Suppressor macrophage (primary cell): ENCODE results near the gene TCF4.

Experiments
- DNase-seq, 4 experiments: peaks; one replicate each; pipeline ENCODE4 v3.0.0-alpha.2; 2020 to 2022

Gene TCF4

DNA sequence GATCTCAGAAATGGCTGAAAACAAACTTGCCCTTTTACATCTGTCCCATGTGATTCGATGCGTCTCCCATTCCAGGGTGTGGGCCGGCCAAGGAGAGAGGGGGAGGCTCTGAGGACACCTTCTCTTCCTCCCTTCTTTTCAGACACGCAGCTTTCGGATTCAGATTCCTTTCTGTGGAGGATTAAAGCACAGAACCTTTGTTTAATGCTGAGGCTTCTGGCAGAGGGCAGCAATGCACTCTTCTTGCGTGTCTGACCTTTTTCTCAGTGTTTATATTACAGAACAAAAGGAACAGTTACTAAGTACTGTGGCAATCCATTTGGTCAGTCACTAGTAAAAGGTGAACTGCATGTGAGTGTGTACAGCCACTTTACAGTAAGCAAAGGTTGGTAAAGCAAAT, 359.8 kb downstream of the TCF4 start:
- no peak for DNase-seq

DNA sequence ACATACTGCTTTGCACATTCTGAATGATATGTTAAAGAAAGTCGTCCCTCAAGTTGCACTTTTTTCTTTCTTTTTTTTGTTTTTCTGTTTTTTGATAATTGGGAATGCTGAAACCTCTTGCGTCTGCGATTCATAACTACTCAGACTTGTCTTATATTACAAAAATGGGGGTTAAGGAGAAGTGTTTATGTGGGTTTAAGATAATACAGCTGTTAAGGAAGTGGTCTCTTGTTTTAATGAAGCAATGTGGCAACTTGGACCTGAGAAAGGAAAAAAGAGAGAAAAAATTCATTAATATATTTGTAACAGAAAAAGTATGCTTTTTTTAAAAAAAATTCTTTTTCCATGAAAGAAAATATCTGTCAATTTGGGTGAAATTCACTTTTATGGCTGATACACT, 360.2 kb downstream of the TCF4 start:
- DNase-seq: no peak

DNA sequence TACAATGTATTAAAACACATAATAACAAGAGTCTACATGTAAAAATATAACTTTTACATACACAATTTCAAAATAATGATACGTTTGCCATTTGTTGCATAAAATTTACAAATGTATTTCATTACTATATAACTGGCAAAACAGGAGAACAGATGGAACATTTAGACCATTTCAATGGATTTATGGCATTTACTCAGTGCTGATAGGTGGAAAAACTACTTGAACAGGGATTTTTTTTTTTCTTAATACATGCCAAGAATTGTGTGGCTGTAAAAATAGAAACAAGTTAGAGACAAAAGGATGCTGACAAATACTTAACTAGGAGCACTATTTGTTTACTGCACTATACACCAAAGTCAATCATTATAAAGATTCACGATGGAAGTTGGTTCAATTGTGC, 361.9 kb downstream of the TCF4 start:
- DNase-seq: no peak

DNA sequence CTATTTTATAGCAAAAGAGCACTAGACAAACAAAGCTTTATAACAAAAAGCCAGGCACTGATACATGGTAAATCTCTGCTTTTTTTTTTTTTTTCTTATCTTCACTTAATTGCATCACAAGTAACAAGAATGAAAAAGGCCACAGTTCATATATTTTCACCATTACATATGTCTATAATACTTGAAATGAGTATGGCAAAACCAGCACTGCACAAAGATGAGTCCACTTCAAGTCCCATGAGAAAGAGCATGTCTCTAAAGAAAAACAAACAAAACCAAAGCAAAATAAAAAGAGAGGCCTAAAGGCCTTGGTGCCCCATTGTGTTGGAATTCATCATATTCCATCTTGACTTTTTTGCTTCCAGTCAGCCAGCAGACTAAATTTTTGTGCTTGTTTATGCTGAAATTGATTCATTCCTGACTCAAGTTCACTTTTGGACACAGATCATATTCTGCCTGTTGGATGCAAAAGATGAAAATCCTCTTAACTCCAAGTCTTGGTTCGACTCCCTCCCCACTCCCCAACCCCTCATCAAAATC, 363.8 kb downstream of the TCF4 start:
- no peak for DNase-seq

DNA sequence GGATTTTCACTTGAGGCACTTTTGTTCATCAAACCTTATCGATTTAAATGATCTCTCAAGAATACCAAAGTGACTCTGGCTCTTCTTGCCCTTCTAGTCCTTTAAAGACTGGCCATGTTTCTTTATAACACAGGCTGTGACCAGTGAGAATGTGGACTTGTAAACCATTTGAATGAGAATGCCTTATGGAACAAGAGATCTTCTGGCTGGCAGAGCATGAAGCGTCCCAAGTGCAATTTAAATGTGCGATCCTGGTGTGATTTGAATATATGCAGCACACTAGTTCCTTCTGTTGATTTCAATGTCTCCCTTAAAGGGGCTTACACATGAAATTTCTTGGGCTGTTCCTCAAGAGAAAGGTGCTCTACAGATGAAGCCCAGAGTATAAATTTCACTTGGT, 366.4 kb downstream of the TCF4 start:
- DNase-seq: no peak

DNA sequence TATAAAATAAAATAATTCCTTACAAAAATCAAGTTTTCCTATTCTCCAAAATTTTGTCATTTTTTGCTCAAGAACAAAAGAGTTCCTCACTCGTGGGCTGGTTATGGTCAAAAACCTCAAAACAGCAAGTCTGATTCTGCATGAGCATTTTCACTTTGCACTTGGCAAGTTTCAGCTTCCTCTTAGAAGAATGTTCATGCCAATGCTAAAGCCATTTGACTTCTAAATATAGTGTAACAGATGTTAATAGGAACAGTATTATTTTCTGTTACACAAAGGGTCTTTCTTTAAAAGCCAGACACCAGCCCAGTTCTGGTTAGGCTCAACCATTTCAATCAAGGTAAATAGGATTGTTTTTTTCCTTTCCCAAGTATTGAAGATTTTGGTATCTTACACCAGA, 367.5 kb downstream of the TCF4 start:
- DNase-seq: peak; percentile 11 to 61 (median 33)

DNA sequence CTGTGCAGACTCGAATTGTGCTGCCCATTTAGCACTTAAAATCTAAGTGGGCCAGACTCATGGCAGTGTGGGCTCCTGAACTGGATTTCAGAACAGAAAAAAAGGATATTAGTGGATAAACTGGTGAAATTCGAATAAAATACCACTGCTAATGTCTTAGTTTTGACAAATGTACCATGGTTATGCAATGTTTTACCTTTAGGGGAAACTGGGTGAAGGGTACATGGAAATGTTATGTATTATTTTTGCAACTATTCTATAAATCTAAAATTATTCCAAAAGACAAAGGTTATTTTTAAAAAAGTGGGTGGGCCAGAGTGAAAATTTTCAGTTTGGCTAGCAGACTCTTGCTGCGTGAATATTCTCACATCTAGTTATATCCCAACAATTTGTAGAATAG, 368.2 kb downstream of the TCF4 start:
- DNase-seq: no peak

DNA sequence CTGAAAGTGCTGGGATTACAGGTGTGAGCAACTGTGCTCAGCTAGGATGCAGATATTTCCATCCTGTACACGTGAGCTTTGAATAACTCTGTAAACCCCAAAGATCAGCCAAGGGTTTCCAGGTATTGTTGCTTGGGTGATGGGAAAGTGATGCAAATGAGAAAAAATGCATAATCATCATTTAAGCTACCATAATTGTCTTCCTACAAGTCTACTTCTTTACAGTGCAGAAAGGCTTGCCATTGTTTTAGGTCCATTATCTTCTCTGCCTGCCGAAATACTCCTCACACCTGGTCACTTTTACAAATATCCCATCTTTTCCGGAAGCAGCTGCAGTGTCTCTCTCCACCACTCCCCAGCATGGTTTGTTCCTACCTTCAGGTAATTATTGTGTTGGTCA, 368.9 kb downstream of the TCF4 start:
- DNase-seq: no peak

DNA sequence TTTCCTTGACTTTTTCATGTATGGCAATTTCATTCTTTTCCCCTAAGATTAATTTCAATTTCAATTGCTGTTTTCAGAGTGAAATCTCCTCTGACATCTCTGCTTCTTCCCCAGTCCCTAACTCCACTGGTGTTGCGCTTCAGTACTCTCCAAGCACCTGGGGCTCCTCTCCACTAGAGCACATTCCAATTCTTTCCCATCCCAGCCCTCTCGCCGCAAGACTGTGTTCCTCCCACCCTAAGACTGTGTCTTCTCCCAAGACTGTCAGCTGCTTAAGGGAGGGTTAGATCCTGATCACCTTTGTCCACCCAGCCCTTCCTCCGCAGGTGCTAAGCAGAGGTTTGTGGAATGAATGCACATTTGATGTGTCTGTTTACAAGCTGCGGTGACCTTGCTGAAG, 373.0 kb downstream of the TCF4 start:
- DNase-seq: no peak

DNA sequence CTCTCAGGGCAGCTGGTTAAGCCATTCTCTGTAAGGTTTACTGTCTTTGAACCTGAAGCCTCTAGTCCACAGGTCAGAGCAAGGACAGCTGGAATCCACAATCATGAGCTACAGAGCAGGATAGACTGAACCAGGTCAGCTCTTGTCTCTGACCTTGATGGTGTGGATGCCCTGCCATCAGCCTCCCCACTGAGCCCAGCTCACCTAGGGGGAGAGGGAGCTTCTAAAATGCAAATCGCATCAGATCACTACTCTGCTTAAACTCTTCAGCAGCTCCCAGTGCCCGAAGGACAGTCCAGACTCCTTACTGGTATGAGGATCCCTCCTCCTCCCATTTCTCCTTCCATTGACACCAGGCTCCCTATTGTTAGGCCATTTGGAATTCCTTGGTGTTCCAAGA, 373.5 kb downstream of the TCF4 start:
- DNase-seq: no peak

DNA sequence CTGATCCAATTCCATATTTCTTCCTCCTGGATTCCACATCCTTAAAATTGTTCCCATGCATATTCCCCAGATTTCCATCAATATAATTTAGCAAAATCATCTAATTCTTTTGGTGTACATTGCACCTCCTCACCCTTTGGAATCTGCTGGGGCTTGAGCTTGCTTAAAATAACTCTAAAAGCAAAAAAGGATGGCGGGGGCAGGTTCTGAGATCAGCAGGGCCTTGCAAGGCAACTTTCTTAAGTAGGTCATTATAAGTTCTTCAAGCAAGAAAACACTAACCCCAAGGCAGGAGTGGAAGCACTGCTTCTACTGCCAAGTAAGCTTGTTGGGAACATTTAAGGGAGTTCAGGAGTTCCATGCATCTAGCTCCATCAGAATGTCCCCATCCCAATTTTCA, 374.4 kb downstream of the TCF4 start:
- no peak for DNase-seq

DNA sequence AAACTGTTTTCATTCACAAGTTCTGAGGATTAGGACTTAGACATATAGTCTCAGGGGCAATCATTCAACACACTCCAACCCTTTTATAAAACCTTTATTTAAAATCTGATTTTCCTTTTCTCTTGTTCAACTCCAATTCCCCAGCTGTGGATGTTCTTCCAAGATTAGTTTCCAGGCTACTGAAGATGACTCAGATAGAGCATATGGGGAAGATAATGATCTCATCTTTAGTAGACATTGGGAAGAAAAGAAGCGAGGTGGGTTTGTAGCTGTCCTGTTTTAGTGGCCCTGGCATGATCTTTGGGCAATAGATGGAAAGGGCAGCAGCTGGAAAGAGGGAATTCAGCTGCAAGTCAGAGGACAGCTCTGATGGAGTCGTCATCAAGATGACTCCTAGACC, 381.1 kb downstream of the TCF4 start:
- DNase-seq: no peak

DNA sequence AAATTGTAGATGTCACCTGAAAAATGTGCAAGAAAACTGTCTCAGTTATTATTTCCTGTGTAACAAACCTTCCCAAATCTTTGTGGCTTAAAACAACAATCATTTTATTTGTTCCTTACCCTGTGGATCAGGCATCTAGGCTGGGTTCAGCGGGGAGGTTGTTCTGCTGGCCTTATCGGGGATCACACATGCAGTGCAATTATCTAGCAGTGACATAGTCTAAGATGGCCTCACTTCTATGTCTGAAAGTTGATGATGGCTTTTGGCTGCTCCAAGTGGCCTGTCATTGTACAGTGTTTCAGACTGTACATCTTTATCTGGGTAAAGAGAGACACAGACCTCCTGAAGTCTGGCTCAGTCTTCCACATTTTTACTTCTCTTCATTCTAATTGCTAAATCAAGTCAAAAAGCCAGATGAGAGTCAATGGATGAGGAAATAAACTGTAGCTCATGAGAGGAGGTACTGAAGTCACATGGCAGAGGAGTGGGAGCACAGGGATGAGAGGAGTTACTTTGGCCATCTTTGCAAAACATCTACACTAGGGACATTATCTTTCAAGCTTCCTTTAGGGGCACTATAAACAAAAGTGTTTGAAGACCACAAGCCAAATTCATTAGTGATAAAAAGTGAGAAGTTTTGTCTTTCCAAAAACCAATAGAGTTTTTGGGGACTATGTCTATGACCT, 385.6 kb downstream of the TCF4 start:
- DNase-seq: no peak

DNA sequence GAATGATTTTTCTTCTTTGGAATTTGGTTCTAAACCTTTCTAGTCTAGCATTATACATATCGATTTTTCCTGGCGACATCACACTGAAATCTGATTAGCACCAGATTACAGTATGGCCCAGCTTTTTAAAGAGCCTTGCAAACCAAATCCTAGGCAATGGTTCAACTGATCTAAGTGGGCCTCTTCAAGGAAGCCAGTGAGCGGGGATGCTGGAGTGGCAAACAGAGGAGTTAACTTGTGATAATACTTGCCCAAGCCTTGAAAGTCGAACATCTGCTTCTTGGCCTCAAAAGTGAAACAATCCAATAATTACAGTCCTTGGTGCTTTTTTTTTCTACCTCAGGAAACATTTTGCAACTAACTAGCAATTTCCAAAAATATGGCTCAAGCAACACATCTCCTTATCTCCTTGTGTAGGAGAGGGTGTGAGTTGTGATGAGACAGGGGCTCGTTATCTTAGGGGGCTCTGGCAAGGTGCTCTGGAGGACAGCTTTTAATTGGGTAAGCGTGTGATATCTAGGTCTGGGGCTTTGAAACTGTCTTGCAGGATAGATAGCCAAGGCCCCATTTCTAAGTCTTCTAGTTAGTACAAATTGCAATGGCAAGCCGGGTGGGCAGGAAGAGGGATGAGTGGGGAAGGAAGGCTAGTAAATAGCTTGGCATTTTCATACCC, 388.6 kb downstream of the TCF4 start:
- no peak for DNase-seq

DNA sequence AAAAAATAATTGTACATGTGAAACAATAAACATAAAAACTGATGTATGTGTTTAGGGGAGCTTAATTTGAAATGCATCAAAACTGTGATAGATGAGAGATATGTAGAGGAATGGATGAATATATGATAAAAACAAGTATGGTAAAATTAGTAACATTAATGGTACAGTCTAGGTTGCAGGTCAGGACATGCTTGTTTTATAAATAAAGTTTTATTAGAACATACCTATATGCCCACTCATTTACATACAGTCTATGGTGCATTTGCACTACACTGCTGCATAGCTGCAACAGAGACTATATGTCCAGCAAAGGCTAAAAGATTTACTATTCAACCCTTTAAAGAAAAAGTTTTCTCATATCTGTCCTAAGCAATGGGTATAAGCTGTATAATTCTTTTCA, 392.1 kb downstream of the TCF4 start:
- DNase-seq: no peak

DNA sequence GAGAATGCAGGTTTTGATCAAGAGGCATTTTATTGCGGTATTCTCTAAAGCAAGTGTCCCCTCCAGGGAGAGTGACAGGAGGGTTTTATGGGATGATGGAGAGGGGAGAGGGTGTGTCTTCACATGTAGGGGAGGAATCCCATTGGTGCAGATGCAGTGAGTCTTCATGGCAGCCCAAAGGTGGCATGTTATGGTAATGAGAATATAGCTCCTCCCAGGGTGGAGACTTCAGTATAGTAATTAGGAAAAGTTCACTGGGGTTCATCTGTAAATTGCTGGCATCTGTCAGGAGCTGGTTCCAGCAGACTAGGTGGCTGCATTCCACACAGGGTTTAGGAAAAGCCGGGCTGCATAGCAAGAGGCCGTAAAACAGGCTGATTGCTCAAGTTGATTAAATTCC, 398.0 kb downstream of the TCF4 start:
- DNase-seq: no peak

DNA sequence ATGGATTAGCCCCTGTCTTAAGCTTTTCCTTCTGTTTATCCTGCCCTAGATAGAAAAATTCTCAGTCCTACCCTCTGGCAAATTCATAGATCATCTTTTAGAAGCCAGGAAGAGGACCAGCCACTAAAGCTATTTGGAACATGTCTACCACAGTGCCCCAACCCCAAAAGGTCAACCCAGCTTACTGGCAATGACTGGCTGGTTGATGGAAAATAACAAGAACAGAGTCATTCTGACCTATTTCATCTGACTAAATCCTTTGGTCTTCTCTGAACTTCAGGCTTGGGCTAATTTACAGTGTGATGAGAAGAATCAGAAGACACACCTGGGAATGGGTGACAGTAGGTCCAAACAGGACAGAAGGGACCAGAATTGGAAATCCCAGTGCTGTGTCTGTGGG, 401.4 kb downstream of the TCF4 start:
- no peak for DNase-seq

DNA sequence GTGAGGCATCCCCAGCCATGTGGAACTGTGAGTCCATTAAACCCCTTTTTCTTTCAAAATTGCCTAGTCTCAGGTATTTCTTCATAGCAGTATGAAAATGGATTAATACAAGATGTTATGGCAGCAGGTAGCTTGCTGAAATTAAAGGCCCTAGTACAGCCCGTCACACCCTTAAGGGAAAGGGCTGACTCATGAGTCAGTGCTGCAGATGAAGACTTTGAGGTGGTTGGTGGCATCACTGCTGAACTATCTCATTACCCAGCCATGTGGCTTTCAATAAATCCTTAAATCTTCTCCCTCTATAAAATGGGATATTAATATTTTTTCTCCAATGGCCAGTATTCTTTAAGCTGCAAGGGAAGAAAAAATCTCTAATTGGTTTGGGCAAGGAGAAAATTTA, 402.6 kb downstream of the TCF4 start:
- DNase-seq: no peak

DNA sequence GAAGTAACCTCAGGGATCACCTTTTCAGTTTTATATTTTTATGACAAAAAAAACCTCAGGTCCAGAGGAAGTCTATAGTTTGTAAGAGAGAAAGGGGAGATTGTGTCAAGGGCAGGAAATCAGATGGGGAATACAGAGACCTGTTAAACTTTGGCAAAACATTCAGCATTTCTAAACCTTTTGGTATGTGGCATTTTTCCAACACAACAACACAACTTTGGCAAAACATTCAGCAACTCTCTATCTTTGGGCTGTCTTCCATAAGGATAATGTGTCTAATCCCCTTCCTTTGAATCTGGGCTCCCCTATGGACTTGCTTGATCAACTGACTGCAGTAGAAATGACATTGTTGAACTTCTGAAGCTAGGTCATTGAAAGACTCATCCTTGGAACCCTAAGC, 408.2 kb downstream of the TCF4 start:
- DNase-seq: no peak

DNA sequence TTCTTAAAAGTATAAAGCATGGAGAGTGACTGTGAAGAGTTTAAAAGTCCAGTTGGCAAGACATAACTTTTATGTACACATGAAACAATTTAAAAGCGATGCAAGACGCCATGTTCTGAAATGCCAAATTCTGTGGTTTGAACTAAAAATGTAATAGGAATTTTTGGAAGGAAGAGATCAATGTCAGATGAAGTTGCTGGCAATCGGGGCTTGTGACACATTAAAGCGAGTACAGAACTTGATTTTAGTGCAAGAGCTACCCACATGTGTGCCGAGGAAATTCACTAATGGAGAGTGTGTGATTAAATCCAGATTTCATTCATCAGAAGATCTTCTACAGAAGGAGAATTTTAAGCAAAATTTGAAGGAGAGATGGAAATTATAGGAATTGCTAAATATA, 408.6 kb downstream of the TCF4 start:
- DNase-seq: no peak

DNA sequence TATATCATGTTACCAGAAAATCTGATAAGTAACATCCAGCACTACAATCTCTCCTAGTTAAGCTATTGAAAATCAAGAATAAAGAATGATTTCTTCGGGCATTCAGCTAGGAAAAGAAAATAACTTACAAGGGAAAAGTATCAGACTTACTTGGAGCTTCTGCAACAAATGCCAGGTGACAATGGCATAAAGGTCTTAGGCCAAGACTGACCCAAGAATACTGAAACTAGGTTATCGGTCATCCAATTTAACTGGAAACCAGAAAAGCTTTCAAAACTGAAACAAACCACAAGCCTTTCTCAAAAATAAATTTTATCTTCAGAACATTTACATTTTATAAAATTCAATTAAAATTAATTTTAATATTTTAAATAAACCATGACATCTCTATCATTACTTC, 414.7 kb downstream of the TCF4 start:
- no peak for DNase-seq
